ENCODE results near the gene SC5D. TPM values are rescaled to one million over a fixed set of nuclear protein-coding genes. Genes with fewer than 3 reads are reported as not detected.

SC5D gene
- total and polyA plus RNA-seq, 8 donors: 7.7 to 18.5 (median 11.6) TPM

GRCh38 chr11:121308816-121309215 lies 16.2 kb downstream of the SC5D start:
- Histone ChIP-seq H3K36me3 (peaks cover 0 to 12% (median 12%) of the 10 kb centered on the region in 3 donors), H3K4me3 (no peak overlapping the region), H3K27me3 (no peaks in the 10 kb centered on the region), H3K4me1 (no peaks in the 10 kb centered on the region), H3K27ac (no peak overlapping the region), H3K9me3 (no peaks in the 10 kb centered on the region)
- DNase-seq (no peak), ATAC-seq (no peak), FAIRE-seq (no peak)
- TF ChIP-seq CTCF (IDR thresholded peaks at IDR 0.05): no peak
- intact Hi-C loops (cut with DNase I): no loop called here
- 98 to 99% methylated on average over 3 of the region's 3 CpGs for WGBS, 2 donors

GRCh38 chr11:121309688-121310087 lies 17.1 kb downstream of the SC5D start:
- Histone ChIP-seq H3K27me3 (no peaks in the 10 kb centered on the region), H3K9me3 (no peaks in the 10 kb centered on the region), H3K27ac (no peak overlapping the region), H3K4me3 (no peak overlapping the region), H3K4me1 (no peaks in the 10 kb centered on the region), H3K36me3 (peaks cover 0 to 12% (median 12%) of the 10 kb centered on the region in 3 donors)
- 93 to 96% methylated on average over 4 of the region's 4 CpGs for WGBS, 2 donors
- no peak for TF ChIP-seq CTCF (IDR thresholded peaks at IDR 0.05)
- ATAC-seq (no peak), DNase-seq (no peak), FAIRE-seq (no peak)
- intact Hi-C loops (cut with DNase I): no loop called here

GRCh38 chr11:121310908-121311307 lies 18.3 kb downstream of the SC5D start:
- no peaks in the 10 kb centered on the region for H3K27me3 ChIP-seq
- FAIRE-seq (no peak), ATAC-seq (no peak), DNase-seq (no peak)
- peaks cover 0 to 12% (median 12%) of the 10 kb centered on the region in 3 donors for H3K36me3 ChIP-seq
- no peaks in the 10 kb centered on the region for H3K4me1 ChIP-seq
- intact Hi-C loops (cut with DNase I): no loop called here
- WGBS, 2 donors: 93 to 97% methylated on average over 1 of the region's 1 CpG
- no peak overlapping the region for H3K27ac ChIP-seq
- H3K4me3 ChIP-seq: no peak overlapping the region
- no peak for TF ChIP-seq CTCF (IDR thresholded peaks at IDR 0.05)
- no peaks in the 10 kb centered on the region for H3K9me3 ChIP-seq

GRCh38 chr11:121311373-121311772 lies 18.8 kb downstream of the SC5D start:
- ATAC-seq: no peak
- no peak for TF ChIP-seq CTCF (IDR thresholded peaks at IDR 0.05)
- H3K36me3 ChIP-seq: peaks cover 0 to 12% (median 9%) of the 10 kb centered on the region in 3 donors
- no peaks in the 10 kb centered on the region for H3K9me3 ChIP-seq
- no peak overlapping the region for H3K27ac ChIP-seq
- intact Hi-C loops (cut with DNase I): no loop called here
- FAIRE-seq: no peak
- no peak for DNase-seq
- no peak overlapping the region for H3K4me3 ChIP-seq
- no peaks in the 10 kb centered on the region for H3K27me3 ChIP-seq
- H3K4me1 ChIP-seq: no peaks in the 10 kb centered on the region

DNA sequence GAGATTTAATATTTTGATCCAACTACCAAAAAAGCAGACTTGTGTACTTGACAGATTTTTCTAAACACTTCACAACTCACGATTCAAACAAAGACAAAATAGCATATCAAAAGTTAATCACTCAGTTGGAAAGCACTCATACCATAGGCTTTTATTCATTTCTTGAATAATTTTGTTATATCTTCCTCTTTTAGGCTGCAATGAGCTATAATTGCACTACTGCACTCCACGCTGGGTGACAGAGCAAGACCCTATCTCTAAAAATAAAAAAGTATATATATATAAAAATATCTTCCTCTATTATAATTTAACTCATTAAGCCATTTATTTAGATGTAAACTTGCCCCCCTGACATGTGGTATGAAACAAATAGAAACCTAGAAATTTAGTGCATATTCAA lies 19.9 kb downstream of the SC5D start:
- ATAC-seq (no peak), DNase-seq (no peak), FAIRE-seq (no peak)
- Histone ChIP-seq H3K27me3 (no peaks in the 10 kb centered on the region), H3K4me1 (no peaks in the 10 kb centered on the region), H3K27ac (no peak overlapping the region), H3K4me3 (no peak overlapping the region), H3K36me3 (peaks cover 0 to 2% (median 0%) of the 10 kb centered on the region in 3 donors), H3K9me3 (no peaks in the 10 kb centered on the region)
- WGBS, 2 donors: 85 to 89% methylated on average over 2 of the region's 2 CpGs
- TF ChIP-seq CTCF (IDR thresholded peaks at IDR 0.05): no peak
- intact Hi-C loops (cut with DNase I): no loop called here

All from pancreas (tissue), 10 donors.